GM18520 (cell line): ENCODE measurements around the gene DLST.

Source experiments
- ATAC-seq: cut with Tn5 transposase; IDR thresholded peaks from one replicate; pipeline ENCODE4 v1.9.1; 2021; ENCODE audit not compliant: unreplicated experiment

Gene DLST

GRCh38 chr14:74936731-74937130 lies 55.0 kb downstream of the DLST start:
- ATAC-seq: no peak

GRCh38 chr14:74937171-74937570 lies 55.5 kb downstream of the DLST start:
- ATAC-seq: no peak

DNA sequence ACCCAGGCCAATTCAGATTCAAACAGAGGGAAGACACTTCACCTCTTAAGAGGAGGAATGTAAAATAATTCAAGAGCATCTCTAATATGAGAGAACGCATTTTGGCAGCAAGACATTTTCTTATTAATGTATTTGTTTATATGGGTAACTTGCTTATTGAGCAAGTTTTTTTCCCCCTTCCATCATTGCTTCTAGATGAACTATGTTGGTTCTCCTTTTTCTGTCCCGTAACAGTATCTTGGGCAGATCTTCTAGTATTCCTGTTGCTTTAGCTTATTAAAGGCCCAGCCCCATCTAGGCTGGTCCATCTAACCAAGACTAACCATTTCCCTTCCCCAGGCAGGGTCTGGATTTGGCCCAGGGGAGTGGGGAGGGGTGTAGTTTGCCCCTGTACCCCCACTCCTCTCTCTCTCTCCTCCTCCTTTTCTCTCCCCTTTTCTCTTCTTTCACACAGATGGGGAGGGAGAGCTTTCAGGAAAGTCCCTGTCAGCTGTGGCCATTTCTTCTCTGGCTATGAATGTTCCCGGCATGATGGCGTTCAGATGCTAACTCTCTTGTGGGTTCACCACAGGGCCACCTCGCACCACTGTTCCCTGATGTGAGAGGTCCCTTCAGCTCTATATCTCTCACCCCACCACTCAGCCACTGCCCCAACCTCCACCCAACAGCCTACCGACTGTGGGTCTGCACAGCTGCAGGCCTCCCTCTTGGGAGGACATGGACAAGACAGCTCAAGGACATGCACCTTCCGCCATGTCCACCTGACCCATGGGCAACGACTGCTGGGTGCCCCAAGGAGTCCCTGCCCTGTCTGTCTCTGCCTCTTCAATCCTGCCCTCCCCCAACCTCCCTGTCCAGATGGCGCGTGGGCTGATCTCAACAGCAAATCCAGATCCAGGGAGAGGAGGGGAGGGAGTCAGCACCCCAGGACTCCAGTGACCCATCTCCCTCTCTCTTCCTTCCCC lies 57.1 kb downstream of the DLST start:
- no peak for ATAC-seq

- no peak for ATAC-seq
These were observed 59.3 kb downstream of the DLST start for GRCh38 chr14:74940956-74941565.

DNA sequence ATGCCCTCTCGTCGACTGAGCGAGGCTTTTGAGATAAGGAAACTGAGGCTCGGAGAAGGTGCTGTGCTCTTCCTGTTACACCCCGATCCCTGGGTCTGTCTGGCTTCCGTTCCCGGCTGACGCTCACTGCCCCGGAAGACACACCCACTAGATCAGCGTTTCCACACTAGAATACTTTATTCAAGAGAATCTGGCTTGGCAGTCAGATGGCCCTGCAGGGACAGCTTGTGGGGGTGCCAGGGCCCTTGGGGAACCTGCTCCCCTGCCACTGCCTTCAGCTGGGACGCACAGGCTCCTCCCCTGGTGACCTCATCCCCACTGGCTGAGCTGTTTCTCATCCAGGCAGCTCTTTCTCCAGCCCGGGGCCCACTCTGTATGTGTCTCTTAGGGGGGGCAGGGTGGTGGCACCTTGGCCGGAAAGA lies 60.0 kb downstream of the DLST start:
- no peak for ATAC-seq

DNA sequence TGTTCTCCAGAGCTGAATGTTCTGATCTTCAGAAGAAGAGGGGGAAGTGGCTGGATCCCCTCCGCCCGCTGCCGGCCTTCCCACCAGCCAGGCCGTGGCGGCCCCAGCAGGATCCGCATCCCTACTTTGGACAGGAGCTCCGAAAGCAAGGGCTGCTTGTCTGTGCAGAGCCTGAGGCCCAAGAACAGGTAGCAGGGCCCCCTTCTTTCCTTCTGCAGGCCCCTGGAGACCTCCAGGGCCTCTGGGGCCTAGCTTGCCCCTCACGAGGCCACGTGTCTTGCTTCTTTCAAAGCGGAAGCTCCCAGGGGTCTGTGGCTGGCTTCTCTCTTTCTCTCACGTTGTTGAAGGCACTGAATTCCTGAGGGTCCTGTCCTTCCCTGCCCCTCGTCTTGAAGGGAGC lies 60.5 kb downstream of the DLST start:
- ATAC-seq: no peak

- ATAC-seq: no peak
These were observed 60.9 kb downstream of the DLST start for GRCh38 chr14:74942608-74943007.

- no peak for ATAC-seq
These were observed 63.6 kb downstream of the DLST start for GRCh38 chr14:74945261-74945851.

DNA sequence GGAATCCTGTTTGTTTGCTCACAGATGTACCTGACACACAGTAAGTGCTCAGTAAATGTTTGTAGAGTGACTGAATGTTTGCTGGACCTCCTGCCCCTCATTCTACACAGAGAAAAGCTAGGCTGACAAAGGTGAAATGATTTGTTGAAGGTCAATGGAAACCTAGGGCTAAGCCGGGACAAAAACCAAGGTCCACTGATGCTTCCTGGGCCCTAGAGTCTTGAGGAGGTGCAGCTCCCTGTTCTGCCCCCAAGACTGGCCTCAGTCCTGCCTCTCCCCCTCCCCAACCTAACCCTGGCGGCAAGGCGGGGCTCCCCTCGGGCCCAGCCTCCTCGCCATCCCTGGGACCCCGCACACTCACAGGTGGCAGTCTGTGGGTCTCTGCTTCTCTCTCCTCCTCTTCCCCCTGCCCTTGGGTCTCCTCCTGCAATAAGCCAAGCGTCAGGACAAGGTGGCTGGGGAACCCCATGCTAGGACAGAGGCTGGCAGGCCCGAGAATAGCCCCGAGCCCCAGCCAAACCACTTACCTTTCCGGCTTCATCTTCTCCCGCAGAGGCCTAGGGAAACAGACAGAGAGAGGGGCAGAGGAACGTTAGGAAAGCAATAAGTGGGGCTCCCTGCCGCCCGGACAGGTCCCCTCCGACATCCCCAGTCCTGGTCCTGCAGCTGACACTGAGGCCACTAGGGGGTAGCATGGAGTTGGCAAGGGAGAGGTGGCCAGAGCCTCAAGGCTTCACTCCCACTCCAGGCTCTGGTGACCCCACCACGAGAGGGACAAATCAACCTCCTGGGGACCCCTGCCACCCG lies 64.3 kb downstream of the DLST start:
- ATAC-seq: no peak

DNA sequence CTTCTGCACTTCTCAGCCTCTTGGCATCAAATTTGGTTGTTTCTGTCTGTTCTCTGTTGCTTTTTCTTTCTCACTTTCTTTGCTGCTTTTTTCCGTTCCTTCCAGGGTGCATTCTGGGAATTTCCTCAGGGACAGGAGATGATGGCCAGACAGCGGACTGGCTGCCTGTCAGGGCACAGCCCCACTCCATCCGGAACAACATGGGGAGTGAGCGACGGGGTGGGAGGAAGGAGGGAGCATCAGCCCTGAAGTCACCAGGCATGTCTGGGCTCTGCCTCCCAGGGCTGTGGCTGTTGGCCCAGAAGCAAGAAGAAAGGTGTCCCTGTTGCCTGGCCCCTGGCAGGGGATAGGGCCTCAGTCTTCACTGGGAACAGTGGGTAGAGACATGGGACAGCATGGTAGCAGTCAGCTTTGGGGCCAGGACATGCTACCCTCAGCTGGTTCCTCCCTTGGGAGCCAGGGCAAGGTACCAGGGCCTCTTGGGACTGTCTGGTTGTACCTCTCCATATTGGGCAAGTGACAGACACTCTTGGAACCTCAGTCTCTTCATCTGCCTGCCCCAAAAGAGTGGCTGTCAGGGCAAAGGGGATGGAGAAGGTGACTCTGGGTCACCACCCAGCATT lies 65.1 kb downstream of the DLST start:
- ATAC-seq: no peak

- no peak for ATAC-seq
These were observed 65.9 kb downstream of the DLST start for GRCh38 chr14:74947353-74948227.

DNA sequence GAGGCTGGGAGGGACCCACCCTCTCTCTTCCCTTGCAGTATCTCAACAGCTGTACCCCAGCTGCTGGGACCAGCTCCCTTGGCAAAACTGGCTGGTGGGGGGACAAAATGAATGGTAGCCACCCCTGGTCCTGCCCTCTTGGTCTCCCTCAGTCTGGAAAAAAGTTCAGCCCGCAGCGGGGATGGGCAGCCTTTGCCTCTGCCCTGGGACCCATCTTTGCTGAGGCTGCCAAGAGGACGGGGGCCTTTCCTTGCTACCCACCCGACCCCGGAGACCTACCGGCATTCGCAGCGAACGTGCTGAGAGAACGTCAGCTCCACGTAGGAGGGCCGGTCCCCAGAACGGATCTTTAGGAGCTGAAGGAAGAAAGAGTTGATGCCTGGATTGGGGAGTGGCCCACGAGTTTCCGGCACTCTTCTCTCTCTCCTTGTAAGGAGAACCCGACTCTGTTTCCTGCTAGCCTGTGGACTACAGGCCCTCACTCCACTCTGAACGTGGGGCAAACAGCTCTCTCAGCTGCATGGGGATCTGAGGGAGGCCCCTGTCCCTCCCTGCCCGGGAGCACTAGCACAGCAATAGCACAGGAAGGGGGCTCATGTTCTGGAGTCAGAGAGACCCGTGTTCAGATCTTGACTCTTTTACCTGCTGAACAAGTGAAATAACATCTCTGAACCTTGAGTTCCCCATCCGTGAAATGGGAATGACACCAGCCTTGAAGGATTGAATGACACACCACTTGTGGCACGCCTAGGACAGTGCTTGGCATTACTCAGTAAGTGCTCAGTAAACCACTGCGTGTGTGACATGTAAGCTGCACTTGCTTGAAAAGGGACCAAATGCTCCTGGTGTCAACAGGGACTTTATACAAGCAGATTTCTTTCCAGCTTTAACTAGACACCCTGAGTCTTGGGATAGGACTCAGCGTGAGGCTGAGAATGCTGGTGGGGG lies 66.8 kb downstream of the DLST start:
- ATAC-seq: no peak

DNA sequence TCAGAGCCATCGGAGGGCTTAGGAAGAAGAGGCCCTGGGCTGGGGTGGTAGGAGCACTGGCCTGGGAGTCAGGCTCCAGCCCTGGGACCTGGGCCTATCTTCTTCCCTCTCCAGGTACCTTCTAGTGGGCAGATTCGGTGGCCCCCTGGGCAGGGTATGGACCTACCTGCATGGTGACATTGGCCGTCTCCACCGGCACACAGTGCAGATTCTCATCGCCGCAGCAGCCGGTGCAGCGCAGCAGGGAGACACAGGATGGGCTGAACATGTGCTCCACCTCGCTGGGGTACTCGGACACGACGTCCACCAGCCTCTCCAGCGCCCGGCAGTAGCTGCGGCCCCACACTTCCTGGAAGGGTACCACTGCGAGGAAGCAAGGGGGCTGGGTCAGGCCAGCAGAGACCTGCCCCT lies 67.5 kb downstream of the DLST start:
- ATAC-seq: no peak

DNA sequence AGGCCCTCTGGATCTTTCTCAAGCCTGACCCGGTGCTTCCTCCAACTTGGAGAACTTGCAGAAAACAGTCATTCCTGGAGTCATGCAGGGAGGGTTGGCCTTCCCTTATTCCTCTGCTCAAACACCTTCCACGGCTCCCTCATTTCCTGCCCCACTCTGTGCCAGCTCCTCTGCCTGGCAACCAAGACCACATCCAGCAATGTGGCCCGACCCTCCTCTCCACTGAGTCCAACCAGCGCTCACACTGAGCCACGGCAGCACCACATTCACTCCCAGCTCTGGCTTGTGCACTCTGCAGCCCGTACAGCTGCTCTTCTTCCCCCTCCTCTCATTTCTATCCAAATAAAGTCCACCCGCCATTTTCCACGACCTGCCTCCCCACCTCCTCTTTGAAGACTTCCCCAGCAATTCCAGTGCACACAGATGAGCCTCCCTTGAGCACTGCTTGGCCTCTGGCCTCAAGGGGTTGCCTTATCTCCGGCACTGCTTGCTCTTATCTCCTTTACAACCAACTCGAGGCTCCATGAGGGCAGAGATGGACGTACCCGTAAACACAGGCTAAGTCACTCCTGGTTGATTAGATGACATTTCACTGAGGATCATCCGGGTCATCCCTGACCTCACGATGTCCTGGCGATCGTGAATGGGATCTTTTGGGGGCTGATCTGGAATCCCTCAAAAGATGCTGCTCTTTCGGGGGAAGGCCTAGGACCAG lies 68.3 kb downstream of the DLST start:
- no peak for ATAC-seq

GRCh38 chr14:74950795-74951442 lies 69.2 kb downstream of the DLST start:
- ATAC-seq: no peak

DNA sequence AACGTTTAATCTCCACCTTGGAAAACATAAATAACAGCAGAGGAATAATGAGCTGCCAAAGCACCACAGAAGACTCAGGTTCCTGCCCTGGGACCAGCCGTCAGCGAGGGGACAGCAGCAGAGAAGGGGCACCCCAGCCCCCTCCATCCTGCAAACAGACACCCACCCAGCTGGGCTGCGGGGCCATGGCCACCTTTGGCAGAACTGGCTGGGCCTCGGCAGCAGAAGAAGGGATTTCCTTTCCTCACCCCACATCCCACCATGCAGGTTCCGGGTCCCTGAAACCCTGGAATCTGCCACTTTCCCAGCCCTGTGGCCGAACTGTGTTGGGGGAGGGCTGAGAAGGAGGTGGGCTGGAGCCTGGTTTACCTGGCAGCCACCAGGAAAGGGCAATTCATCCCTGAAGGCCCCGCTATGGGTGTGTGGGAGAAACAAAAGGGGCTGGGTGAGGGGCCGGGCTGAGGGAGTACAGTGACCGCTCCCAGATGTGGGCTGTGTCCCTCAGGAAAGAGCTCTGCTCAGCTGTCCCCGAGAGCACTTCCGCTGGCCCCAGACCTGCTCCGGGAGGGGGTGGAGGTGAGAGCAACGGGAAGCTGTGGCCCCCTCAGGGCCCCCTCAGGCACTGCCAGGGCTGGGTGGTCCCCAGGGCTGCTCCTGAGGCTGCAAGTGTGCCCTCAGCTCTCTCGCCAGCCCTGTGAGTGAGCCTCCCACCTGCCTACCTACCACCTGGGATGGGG lies 69.9 kb downstream of the DLST start:
- no peak for ATAC-seq

DNA sequence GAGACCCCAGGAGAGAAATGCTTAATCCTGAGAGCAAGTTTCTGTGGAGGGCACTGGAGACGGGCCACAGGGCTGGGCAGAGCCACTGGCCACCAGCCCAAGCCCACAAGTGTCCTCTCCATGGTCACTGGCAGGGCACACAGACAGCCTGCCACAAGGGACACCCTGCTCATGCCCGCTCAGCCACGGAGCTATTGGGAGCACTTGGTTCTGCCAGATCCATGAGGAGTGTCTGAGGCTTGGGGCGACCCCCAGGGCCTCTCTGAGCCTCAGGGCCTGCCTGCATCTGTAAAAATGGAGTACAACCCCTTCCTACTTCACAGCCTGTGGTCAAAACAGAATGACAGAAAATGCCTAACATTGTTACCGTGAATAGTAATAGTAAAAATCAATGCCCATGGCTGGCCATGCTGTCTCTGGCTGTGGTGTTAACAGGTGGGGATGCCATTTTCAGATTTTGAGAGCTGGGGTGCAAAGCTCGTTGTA lies 70.5 kb downstream of the DLST start:
- no peak for ATAC-seq
